HG02642 (cell line): ENCODE measurements around the gene UNG.

Source experiments
- ATAC-seq: cut with Tn5 transposase; IDR thresholded peaks from one replicate; pipeline ENCODE4 v1.9.1; 2021; ENCODE audit warnings: mild to moderate bottlenecking; ENCODE audit not compliant: unreplicated experiment, poor library complexity

Gene UNG

GRCh38 chr12:109151457-109151856 lies 54.1 kb downstream of the UNG start:
- ATAC-seq = no peak

GRCh38 chr12:109153821-109154441 lies 56.5 kb downstream of the UNG start:
- no peak for ATAC-seq

- ATAC-seq = peak; percentile 88
Measured at GRCh38 chr12:109154451-109155438, 57.3 kb downstream of the UNG start.

- ATAC-seq = no peak
Measured at GRCh38 chr12:109156036-109156435, 58.6 kb downstream of the UNG start.

GRCh38 chr12:109156586-109156985 lies 59.2 kb downstream of the UNG start:
- ATAC-seq = no peak

GRCh38 chr12:109157986-109158385 lies 60.6 kb downstream of the UNG start:
- ATAC-seq = no peak

- no peak for ATAC-seq
Measured at GRCh38 chr12:109160433-109160832, 63.0 kb downstream of the UNG start.
